ENCODE data around the gene NELFB.
"Not testable (repeated sequence)": the region's sequence is repeated elsewhere in the genome, so short reads cannot be mapped to it uniquely, and the experiment has no call there.

Gene NELFB

DNA sequence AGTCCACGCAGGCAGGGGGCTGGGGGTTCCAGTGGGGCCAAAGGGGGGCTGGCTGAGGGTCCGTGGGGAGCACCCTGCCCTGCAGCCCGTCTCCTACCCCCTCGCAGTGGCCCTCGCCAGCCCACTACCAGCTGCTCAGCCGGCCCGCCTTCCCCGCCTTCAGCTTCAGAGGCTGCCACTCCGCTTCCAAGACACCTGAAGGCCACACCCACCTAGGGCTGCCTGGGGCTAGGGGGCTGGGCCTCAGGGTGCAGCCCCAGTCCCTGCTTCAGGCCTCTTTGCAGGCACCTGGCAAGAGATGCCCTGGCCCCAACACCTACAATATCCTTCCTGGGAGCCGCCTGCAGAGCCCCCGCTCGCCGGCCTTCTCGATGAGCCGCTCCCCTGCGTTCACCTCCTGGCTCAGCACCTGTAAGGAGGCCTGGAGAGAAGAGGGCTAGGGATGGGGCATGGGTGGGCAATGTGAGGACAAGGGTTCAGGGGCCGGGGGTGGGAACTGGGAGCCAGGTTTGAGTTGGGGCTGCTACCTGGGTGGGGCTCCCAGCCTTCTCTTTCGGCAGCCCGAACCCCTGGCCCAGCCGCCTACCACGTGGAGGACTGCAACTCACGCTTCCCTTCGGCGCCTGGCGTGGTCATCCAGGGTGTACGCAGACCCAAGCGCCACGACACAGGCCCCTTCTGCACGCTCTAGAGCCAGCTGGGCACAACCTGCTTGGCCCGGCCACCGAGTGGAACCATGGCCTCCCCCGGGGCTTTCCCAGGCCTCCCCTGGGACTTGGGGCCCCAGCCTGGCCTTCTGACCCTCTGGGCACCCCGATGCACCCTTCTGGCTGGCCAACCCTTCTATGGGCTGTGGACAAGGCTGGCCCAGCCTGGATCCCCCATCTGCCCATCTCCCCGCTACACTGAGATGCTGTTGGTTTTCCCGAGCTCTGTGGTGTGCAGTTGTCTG, 2.3 kb upstream of the NELFB start:
- no peak for TF ChIP-seq Cebpa-rat (IDR thresholded peaks at IDR 0.05)
- peaks cover 33 to 62% (median 52%) of the 10 kb centered on the region in 10 experiments for H3K4me1 ChIP-seq
- no peaks in the 10 kb centered on the region for H3K9me3 ChIP-seq (replicated peaks in 1 of 11)
- H3K36me3 ChIP-seq, result peaks cover 10 to 18% (median 14%) of the 10 kb centered on the region in 11 experiments; a peak in 19 of 22 replicates
- no peaks in the 10 kb centered on the region for H3K27me3 ChIP-seq
- H3K27ac ChIP-seq, result no peak overlapping the region
- peak overlapping the region; percentile 95 to 100 (median 99); a peak in 21 of 22 replicates for H3K4me2 ChIP-seq
- peaks cover 7 to 26% (median 19%) of the 10 kb centered on the region in 11 experiments; a peak in 20 of 22 replicates for H4K20me1 ChIP-seq
- H3K4me3 ChIP-seq, result no peak overlapping the region
- H3K9ac ChIP-seq, result peak overlapping the region in 4 of 11 experiments; percentile 88 to 95 (median 94); a peak in 4 of 22 replicates

- peaks cover 8 to 38% (median 19%) of the 10 kb centered on the region in 11 experiments; a peak in 20 of 22 replicates for H4K20me1 ChIP-seq
- H3K4me2 ChIP-seq, result peak overlapping the region; percentile 95 to 100 (median 99)
- no peaks in the 10 kb centered on the region for H3K9me3 ChIP-seq (replicated peaks in 1 of 11)
- H3K36me3 ChIP-seq, result peaks cover 16 to 30% (median 25%) of the 10 kb centered on the region in 11 experiments
- H3K27ac ChIP-seq, result peak overlapping the region in 10 of 11 experiments; percentile 61 to 91 (median 84); a peak in 17 of 22 replicates
- H3K4me1 ChIP-seq, result peaks cover 39 to 70% (median 57%) of the 10 kb centered on the region in 10 experiments
- peak overlapping the region; percentile 83 to 97 (median 90) for H3K9ac ChIP-seq
- H3K27me3 ChIP-seq, result no peaks in the 10 kb centered on the region
- TF ChIP-seq Cebpa-rat (IDR thresholded peaks at IDR 0.05), result no peak
- H3K4me3 ChIP-seq, result peak overlapping the region; percentile 86 to 100 (median 97)
These were observed 1.2 kb upstream of the NELFB start for GRCh38 chr9:137253717-137254623.

GRCh38 chr9:137255448-137256114, 454 bp downstream of the NELFB start:
- peak overlapping the region; percentile 42 to 91 (median 85); a peak in 21 of 22 replicates for H3K27ac ChIP-seq
- peak overlapping the region; percentile 94 to 100 (median 98) for H3K4me2 ChIP-seq
- H3K36me3 ChIP-seq, result peaks cover 22 to 40% (median 30%) of the 10 kb centered on the region in 11 experiments
- H3K9me3 ChIP-seq (replicated peaks in 1 of 11), result no peaks in the 10 kb centered on the region
- no peak for TF ChIP-seq Cebpa-rat (IDR thresholded peaks at IDR 0.05)
- peaks cover 12 to 41% (median 20%) of the 10 kb centered on the region in 11 experiments; a peak in 20 of 22 replicates for H4K20me1 ChIP-seq
- peak overlapping the region; percentile 86 to 100 (median 97) for H3K4me3 ChIP-seq
- H3K4me1 ChIP-seq, result peaks cover 43 to 68% (median 56%) of the 10 kb centered on the region in 10 experiments
- H3K27me3 ChIP-seq, result no peaks in the 10 kb centered on the region
- peak overlapping the region; percentile 83 to 97 (median 90) for H3K9ac ChIP-seq

DNA sequence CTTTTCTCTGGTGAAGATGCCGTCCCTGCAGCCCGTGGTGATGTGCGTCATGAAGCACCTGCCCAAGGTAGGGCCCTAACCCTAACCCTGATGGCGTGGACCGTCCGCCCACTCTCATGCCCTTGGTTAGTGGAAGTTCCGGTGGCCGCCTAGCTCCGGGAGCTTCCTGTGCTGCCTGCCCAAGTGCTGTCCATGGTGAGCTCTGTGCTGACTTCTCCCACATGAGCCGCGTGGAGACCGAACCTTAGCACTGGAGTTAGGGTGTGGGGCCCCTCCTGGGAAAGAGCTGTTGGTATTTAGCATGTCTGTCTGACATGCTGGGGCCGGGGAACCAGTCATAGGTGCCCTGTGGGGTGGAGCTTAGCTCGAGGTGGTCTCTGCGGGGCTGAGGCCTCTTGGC, 1.2 kb downstream of the NELFB start:
- TF ChIP-seq Cebpa-rat (IDR thresholded peaks at IDR 0.05), result no peak
- Histone ChIP-seq H3K9ac (peak overlapping the region; percentile 83 to 97 (median 90)), H3K4me3 (peak overlapping the region; percentile 86 to 100 (median 97)), H3K4me2 (peak overlapping the region; percentile 94 to 100 (median 98)), H3K27ac (peak overlapping the region in 5 of 11 experiments; percentile 80 to 91 (median 89); a peak in 7 of 22 replicates), H3K4me1 (peaks cover 43 to 64% (median 52%) of the 10 kb centered on the region in 10 experiments), H3K9me3 (replicated peaks in 1 of 11) (no peaks in the 10 kb centered on the region), H4K20me1 (peaks cover 12 to 41% (median 20%) of the 10 kb centered on the region in 11 experiments; a peak in 20 of 22 replicates), H3K27me3 (no peaks in the 10 kb centered on the region), H3K36me3 (peaks cover 24 to 47% (median 38%) of the 10 kb centered on the region in 11 experiments)

DNA sequence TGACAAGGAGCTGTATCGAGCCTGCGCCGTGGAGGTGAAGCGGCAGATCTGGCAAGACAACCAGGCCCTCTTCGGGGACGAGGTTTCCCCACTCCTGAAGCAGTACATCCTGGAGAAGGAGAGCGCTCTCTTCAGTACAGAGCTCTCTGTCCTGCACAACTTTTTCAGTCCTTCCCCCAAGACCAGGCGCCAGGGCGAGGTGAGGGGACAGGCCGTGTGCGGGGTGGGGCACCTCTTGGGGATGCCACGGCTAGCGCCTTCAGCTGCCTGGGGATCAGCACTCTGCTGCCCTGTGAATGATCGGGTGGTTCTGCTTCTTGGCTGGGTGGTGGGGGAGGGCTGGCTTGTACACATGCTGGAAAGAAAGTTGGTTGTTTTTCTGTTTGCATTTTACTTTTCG, 1.7 kb downstream of the NELFB start:
- 0 out of 22 replicates have a peak overlapping the region, but pooled peaks of 3 of the 11 experiments have one; percentile 80 to 90 (median 84) for H3K27ac ChIP-seq
- H3K4me3 ChIP-seq, result peak overlapping the region; percentile 86 to 100 (median 97)
- peaks cover 27 to 52% (median 43%) of the 10 kb centered on the region in 11 experiments for H3K36me3 ChIP-seq
- H3K9ac ChIP-seq, result peak overlapping the region; percentile 83 to 97 (median 90)
- H3K27me3 ChIP-seq, result no peaks in the 10 kb centered on the region
- peaks cover 43 to 64% (median 52%) of the 10 kb centered on the region in 10 experiments for H3K4me1 ChIP-seq
- H3K9me3 ChIP-seq (replicated peaks in 1 of 11), result no peaks in the 10 kb centered on the region
- H4K20me1 ChIP-seq, result peaks cover 12 to 44% (median 20%) of the 10 kb centered on the region in 11 experiments; a peak in 20 of 22 replicates
- H3K4me2 ChIP-seq, result peak overlapping the region; percentile 94 to 100 (median 98)
- TF ChIP-seq Cebpa-rat (IDR thresholded peaks at IDR 0.05), result no peak

GRCh38 chr9:137262173-137262908, 7.2 kb downstream of the NELFB start:
- not testable (repeated sequence) for H3K27ac ChIP-seq; H3K4me2 ChIP-seq; H3K9ac ChIP-seq; H3K4me3 ChIP-seq; H3K9me3 ChIP-seq (replicated peaks in 1 of 11); H3K27me3 ChIP-seq
- Histone ChIP-seq H3K4me1 (peaks cover 14 to 34% (median 23%) of the 10 kb centered on the region in 10 experiments), H3K36me3 (peaks cover 58 to 87% (median 74%) of the 10 kb centered on the region in 11 experiments), H4K20me1 (peaks cover 0 to 65% (median 19%) of the 10 kb centered on the region in 11 experiments; a peak in 15 of 22 replicates)

DNA sequence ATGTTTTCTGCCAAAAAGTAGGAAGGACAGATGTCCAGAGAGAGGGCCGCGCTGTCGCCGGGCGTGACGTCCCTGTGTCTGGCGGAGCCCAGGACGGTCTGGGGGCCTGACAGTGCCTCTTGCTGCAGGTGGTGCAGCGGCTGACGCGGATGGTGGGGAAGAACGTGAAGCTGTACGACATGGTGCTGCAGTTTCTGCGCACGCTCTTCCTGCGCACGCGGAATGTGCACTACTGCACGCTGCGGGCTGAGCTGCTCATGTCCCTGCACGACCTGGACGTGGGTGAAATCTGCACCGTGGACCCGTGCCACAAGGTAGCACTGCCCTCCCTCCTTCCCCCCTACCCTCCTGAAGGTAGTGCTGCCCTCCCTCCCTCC, 7.8 kb downstream of the NELFB start:
- H3K4me1 ChIP-seq, result peaks cover 15 to 34% (median 23%) of the 10 kb centered on the region in 10 experiments
- no peaks in the 10 kb centered on the region for H3K27me3 ChIP-seq
- H3K4me3 ChIP-seq, result no peak overlapping the region
- peaks cover 64 to 87% (median 77%) of the 10 kb centered on the region in 11 experiments for H3K36me3 ChIP-seq
- TF ChIP-seq Cebpa-rat (IDR thresholded peaks at IDR 0.05), result no peak
- no peaks in the 10 kb centered on the region for H3K9me3 ChIP-seq (replicated peaks in 1 of 11)
- H3K9ac ChIP-seq, result no peak overlapping the region
- no peak overlapping the region for H3K27ac ChIP-seq
- peaks cover 0 to 65% (median 19%) of the 10 kb centered on the region in 11 experiments; a peak in 15 of 22 replicates for H4K20me1 ChIP-seq
- no peak overlapping the region for H3K4me2 ChIP-seq

Measured in BLaER1 treated with 17β-estradiol and CSF1 and Interleukin-3, amounts not matched to agents 10 nM and 100 nM (cell line).